Activated CD4-positive, CD25-positive, alpha-beta regulatory T cell treated with anti-CD3 and anti-CD28 coated beads, Interleukin-2, amount 50 U/mL, for 16 hours (primary cell): ENCODE measurements around the gene CASP4.
"Not testable (repeated sequence)": the region's sequence is repeated elsewhere in the genome, so short reads cannot be mapped to it uniquely, and the experiment has no call there.

Experiments
- DNase-seq: peaks from one replicate; pipeline ENCODE4 v3.0.0-alpha.2; 2020; ENCODE audit warnings: low read depth, low spot score

The CASP4 gene

DNA sequence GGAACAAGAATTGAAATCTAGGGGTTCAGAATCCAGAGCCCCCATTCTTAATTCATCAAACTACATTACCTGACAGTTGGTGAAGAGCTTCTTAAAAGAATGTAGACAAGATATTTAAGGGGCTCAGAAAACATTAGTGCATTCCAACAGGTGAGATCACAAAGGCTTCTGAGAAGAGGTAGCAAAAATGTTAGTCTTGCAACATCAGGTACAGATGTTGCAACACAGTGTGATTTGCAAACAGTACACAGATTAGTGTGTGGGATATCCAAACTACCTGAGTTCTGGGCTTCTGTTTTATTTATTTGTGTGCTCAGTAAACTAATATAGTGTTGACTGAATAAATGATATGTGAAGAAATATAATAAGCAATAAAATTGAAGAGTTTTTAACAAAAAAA is 11.8 kb downstream of the CASP4 start:
- DNase-seq: no peak

DNA sequence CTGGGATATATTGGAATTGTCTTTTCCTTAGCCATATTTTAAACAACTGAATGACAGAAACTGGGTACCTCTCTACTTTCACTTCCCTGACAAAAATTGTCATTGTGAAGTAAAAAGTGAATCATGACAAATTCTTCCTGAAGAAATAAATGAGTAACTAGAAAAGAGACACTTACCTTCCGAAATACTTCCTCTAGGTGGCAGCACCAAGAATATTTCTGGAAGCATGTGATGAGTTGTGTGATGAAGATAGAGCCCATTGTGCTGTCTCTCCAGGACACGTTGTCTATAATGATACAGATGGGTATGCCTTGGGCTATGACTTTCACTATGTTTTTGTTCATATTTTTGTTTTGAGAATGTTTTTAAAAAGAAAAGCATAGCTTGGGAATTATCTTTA is 21.5 kb downstream of the CASP4 start:
- DNase-seq: no peak

- no peak for DNase-seq
Observed at GRCh38 chr11:104944076-104944475, 24.3 kb downstream of the CASP4 start.

DNA sequence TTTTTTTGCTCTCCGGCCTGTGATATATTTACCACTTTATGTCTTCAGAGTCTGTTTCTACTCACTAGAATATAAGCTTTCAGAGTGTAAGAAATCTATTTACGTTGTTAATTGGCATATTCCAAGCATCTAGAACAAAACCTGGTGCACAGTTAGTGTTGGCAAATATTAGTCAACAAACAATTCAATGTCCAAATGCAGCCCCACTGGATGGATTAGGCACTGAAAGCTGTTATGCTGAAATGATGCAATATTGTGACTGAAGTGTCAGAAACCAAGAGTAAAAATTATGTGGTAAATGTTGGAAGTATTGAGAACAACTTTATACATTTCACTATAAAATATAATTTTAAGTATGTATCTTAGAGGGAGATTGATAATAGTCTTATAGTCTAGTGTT is 24.8 kb downstream of the CASP4 start:
- no peak for DNase-seq

- DNase-seq: no peak
Observed at GRCh38 chr11:104934594-104934993, 33.8 kb downstream of the CASP4 start.

- not testable (repeated sequence) for DNase-seq
Observed at GRCh38 chr11:104934073-104934472, 34.3 kb downstream of the CASP4 start.

- DNase-seq: no peak
Observed at GRCh38 chr11:104928811-104929210, 39.6 kb downstream of the CASP4 start.

GRCh38 chr11:104926771-104927611 is 41.4 kb downstream of the CASP4 start:
- DNase-seq: no peak

DNA sequence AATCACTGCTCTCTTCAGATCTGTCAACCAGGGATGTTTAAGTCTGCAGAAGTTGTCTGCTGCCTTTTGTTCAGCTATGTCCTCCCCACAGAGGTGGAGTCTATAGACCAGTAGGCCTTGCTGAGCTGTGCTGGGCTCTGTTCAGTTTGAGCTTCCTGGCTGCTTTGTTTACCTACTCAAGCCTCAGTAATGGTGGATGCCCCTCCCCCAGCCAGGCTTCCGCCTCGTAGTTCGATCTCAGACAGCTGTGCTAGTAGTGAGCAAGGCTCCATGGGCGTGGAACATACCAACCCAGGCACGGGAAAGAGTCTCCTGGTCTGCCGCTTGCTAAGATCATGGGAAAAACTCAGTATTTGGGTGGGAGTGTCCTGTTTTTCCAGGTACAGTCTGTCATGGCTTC is 42.5 kb downstream of the CASP4 start:
- no peak for DNase-seq

GRCh38 chr11:104918113-104918824 is 50.1 kb downstream of the CASP4 start:
- DNase-seq: no peak

GRCh38 chr11:104917271-104918112 is 50.9 kb downstream of the CASP4 start:
- DNase-seq: no peak

DNA sequence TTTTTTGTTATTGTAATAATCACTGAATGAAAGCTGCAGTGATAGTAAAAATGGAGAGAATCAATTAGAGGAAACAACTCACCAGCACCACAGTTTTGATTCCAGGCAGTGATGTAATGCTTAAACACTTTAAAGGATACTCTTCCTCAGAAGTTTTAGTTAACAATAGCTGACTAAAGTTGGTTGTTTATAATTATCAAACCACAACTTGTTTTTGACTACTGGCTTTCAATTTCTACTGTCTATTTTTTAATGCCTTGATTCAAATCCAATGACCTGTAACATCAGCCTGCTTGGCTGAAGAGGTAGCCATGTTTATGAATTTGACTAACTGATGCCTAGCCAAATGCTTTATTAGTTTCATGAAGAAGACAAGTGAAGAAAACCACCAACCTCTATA is 51.9 kb downstream of the CASP4 start:
- no peak for DNase-seq

- no peak for DNase-seq
Observed at GRCh38 chr11:104912102-104912501, 56.3 kb downstream of the CASP4 start.

- DNase-seq: no peak
Observed at GRCh38 chr11:104908186-104908531, 60.2 kb downstream of the CASP4 start.

- DNase-seq: no peak
Observed at GRCh38 chr11:104907521-104908185, 60.7 kb downstream of the CASP4 start.

DNA sequence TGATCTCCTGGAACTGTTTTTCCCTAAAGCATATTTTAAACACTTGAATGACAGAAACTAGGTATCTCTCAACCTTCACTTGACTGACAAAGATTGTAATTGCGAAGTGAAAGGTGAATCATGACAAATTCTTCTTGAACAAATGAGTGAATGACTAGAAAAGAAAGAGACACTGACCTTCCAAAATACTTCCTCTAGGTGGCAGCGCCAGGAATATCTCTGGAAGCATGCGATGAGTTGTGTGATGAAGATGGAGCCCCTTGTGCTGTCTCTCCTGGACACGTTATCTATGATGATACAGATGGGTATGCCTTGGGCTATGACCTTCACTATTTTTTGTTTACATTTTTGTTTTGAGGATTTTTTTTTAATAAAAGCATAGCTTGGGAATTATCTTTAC is 63.1 kb downstream of the CASP4 start:
- no peak for DNase-seq

DNA sequence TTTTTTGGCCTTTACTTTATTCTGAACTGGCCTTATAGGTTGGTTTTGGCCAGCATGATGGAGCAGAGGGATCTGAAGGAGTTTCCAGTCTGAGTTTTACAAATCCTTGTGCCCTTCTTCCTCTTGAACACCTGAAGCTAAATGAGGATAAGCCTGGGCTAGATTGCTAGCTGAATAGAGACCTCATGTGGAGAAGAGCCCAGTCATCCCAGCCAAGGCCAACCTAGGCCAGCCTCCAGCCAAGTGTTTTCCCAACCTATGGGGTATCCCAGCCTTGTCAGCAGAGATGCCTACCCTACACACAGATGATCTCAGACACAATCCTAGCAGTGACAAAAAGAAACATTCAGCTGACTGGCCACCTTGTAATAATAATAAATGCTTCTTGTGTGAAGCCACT is 69.1 kb downstream of the CASP4 start:
- no peak for DNase-seq

DNA sequence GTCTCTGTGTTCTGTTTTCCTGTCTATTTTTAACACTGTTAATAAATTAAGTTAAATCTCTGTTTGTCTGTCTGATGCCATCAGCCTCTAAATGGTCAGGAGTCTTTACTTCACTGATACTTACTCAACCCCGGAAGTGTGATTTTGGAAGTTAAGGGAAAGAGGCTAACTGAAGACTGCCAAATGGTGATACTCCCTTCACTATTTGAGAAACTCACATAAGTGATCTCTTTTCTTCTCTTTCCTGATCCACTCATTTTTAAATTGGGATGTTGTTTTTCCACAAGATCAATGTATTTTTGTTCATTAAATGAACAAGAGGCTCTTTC is 69.7 kb downstream of the CASP4 start:
- DNase-seq: no peak

DNA sequence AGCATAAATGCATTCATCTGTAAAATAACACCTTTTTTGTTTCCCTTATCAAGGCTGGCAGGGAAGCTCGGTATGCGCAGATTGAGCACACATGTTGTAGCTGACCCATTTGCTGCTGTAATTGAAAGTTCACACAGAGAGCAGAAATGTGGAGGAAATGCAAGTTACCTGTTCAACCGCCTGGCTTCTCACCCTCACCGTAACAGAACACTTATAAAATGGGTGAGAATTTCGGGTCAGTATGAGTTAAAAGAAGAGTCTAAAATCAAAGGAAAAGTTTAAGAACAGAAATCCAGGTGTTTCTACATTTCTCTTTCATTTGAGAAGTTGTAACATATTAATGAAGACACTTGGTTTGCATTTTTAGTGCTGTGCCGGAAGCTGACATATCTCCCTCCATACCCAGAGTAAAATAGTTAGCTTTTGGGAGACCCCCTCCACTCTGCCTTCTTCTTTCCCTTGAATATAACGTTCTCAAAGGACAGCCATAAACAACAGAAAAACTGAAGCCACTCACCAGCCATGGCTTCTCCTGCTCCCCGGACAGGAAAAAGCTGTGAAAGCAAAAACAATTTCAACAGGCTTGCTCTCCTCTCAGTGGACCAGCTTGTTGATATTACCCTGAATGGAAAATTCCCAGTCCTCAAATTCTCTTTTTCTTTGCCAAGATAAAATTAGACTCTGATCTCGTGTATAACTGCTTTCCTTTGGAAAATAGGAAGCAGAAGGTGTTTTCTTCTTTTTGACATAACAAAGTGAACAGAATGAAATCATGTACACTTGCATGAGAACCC is 70.3 kb downstream of the CASP4 start, which contains the start of gene CASP12:
Gene CASP12 (minus strand): TSS at position 570 of the 794 bp plus-strand sequence.
- no peak for DNase-seq

DNA sequence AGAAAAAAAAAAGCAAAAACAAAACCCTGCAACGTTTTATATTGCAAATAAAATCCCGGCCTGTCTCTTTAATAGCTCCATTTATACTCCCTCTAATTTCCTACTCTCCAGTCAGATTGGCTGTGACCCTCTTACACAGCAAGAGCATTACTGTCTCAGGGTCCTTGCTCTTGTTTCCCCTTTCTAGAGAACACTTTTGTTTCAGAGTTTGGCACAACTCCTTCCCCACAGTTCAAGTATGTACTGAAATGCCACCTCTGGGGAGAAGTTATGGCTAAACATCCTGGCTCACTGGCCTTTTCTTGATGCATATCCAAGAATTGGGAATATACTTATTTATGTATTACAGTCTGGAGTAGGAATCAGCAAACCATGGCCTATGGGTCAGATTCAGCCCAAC is 72.7 kb downstream of the CASP4 start:
- DNase-seq: no peak

DNA sequence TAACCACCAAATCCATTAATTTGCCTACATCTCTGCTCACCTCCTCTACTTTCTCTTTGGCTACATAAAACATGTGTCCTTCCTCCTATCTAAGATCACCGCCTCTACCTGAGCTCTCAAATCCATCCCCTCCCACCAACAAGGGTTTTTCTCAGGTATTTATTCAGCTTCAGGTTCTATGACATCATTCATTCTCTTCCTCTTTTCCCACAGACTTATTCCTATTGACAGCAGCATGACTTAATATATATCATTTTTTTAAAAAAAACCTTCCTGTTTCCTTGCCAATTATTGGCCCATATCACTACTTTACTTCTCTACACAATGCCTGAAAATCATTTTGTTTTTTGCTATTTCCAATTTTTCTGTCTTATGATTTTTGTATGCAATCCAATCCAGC is 74.5 kb downstream of the CASP4 start:
- DNase-seq: no peak
